Measurements from ENCODE around the gene ASPHD2.

The ASPHD2 gene

GRCh38 chr22:26439559-26439958 lies 10.5 kb downstream of the ASPHD2 start:
- no peaks in the 10 kb centered on the region for H3K27me3 ChIP-seq (ENCODE audit: control insufficient read depth, low read length)
- H3K9me2 ChIP-seq (replicated peaks; ENCODE audit: control insufficient read depth, low read length) = no peaks in the 10 kb centered on the region
- no peak overlapping the region for H3K4me3 ChIP-seq (ENCODE audit: low read length)
- TF ChIP-seq, protein P1, sequence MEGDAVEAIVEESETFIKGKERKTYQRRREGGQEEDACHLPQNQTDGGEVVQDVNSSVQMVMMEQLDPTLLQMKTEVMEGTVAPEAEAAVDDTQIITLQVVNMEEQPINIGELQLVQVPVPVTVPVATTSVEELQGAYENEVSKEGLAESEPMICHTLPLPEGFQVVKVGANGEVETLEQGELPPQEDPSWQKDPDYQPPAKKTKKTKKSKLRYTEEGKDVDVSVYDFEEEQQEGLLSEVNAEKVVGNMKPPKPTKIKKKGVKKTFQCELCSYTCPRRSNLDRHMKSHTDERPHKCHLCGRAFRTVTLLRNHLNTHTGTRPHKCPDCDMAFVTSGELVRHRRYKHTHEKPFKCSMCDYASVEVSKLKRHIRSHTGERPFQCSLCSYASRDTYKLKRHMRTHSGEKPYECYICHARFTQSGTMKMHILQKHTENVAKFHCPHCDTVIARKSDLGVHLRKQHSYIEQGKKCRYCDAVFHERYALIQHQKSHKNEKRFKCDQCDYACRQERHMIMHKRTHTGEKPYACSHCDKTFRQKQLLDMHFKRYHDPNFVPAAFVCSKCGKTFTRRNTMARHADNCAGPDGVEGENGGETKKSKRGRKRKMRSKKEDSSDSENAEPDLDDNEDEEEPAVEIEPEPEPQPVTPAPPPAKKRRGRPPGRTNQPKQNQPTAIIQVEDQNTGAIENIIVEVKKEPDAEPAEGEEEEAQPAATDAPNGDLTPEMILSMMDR (IDR thresholded peaks at IDR 0.05; ENCODE audit: low read depth, low read length, poor library complexity, severe bottlenecking) = no peak
- TF ChIP-seq EZH2phosphoT487 (IDR thresholded peaks at IDR 0.05; ENCODE audit: borderline replicate concordance, low read length) = no peak
- H3K27ac ChIP-seq (ENCODE audit: low read depth, low read length) = no peak overlapping the region
- H4K20me1 ChIP-seq (ENCODE audit: control insufficient read depth, insufficient read depth, low read depth, low read length) = no peaks in the 10 kb centered on the region
- no peaks in the 10 kb centered on the region for H3K9me3 ChIP-seq (ENCODE audit: control insufficient read depth, insufficient read depth, low read length)
- H3K4me2 ChIP-seq (ENCODE audit: low read length) = no peak overlapping the region
- peaks cover 46% of the 10 kb centered on the region for H3K79me2 ChIP-seq (ENCODE audit: control insufficient read depth, low read length)
- peaks cover 3% of the 10 kb centered on the region; the same call in 1 of the 2 replicates for H3K4me1 ChIP-seq (ENCODE audit: control insufficient read depth, low read length)
- H3K36me3 ChIP-seq (ENCODE audit: control insufficient read depth, low read length) = peaks cover 8% of the 10 kb centered on the region
- H3F3A ChIP-seq (ENCODE audit: control insufficient read depth, insufficient read depth) = peaks cover 3% of the 10 kb centered on the region; the same call in 1 of the 2 replicates

DNA sequence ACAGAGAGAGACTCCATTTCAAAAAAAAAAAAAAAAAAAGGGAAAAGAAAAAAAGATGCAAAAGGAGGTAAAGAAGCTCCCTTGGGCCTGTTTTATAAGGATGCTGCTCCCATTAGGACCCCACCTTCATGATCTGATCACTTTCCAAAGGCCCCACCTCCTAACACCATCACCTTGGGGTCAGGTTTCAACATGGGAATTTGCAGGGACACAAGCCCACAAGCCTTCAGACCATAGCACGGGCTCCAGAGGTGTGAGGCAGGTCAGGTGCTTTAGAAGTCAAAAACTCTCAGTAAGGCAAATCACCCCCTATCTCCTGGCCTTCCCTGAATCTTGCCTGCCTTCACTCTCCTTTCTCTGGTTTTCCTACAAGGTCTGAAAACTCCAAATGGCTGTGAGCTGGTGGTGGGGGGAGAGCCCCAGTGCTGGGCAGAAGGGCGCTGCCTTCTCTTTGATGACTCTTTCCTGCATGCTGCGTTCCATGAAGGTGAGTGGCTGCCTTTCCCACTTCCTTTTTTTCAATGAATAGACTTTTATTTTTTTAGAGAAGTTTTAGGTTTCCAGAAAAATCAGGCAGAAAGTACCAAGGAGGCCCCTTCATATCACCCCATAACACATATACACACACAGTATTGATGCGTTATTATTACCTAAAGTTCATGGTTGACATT lies 13.2 kb downstream of the ASPHD2 start:
- TF ChIP-seq EZH2phosphoT487 (IDR thresholded peaks at IDR 0.05; ENCODE audit: borderline replicate concordance, low read length) = no peak
- TF ChIP-seq, protein P1 (IDR thresholded peaks at IDR 0.05; ENCODE audit: low read depth, low read length, poor library complexity, severe bottlenecking) = no peak
- peaks cover 28% of the 10 kb centered on the region for H3K79me2 ChIP-seq (ENCODE audit: control insufficient read depth, low read length)
- peaks cover 3% of the 10 kb centered on the region; the same call in 1 of the 2 replicates for H3F3A ChIP-seq (ENCODE audit: control insufficient read depth, insufficient read depth)
- H3K27me3 ChIP-seq (ENCODE audit: control insufficient read depth, low read length) = no peaks in the 10 kb centered on the region
- H3K4me3 ChIP-seq (ENCODE audit: low read length) = no peak overlapping the region
- H3K4me2 ChIP-seq (ENCODE audit: low read length) = no peak overlapping the region
- H3K9me2 ChIP-seq (replicated peaks; ENCODE audit: control insufficient read depth, low read length) = no peaks in the 10 kb centered on the region
- no peak overlapping the region for H3K27ac ChIP-seq (ENCODE audit: low read depth, low read length)
- peaks cover 3% of the 10 kb centered on the region; the same call in 1 of the 2 replicates for H3K4me1 ChIP-seq (ENCODE audit: control insufficient read depth, low read length)
- no peaks in the 10 kb centered on the region for H3K9me3 ChIP-seq (ENCODE audit: control insufficient read depth, insufficient read depth, low read length)
- H4K20me1 ChIP-seq (ENCODE audit: control insufficient read depth, insufficient read depth, low read depth, low read length) = no peaks in the 10 kb centered on the region
- H3K36me3 ChIP-seq (ENCODE audit: control insufficient read depth, low read length) = peaks cover 3% of the 10 kb centered on the region; the same call in 1 of the 2 replicates

DNA sequence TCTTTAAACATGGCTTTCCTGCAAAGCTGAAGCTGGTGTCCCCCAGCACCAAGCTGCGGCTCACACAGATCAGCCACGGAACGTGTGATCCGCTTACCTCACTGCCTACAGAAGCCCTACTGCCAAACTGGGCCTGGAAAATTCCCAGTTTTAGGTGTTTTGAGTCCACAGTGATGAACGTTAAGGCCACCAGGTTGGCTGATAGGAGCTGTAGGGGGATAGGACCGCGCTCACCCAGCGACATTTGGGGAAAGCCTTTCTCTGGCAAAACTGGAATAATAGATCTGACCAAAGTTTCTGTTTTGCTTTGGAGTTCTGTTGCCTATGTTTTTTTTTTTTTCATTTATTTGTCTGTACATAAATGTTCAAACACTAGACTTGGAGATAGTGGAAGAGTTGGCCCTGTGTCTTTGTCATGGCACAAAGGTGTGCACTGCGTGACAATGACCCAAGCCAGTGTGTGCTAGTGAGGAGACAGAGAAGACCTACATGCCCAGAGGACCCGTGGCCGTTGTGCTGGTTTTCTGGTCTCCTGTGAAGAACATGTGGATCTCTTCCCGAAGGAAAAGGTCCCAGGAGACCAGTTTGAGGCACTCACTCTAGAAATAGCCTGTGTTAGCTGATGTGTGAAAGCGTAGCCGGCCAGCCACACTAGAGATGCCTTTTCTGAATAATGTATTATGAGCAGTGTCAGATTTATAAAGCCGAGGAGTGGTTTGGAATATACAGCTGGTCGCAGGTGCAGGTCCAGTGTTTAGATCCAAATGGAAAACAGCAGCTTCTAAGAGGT lies 15.0 kb downstream of the ASPHD2 start:
- Histone ChIP-seq H3K9me3 (ENCODE audit: control insufficient read depth, insufficient read depth, low read length) (no peaks in the 10 kb centered on the region), H3K4me3 (ENCODE audit: low read length) (no peak overlapping the region), H3K9me2 (replicated peaks; ENCODE audit: control insufficient read depth, low read length) (no peaks in the 10 kb centered on the region), H4K20me1 (ENCODE audit: control insufficient read depth, insufficient read depth, low read depth, low read length) (no peaks in the 10 kb centered on the region), H3K27me3 (ENCODE audit: control insufficient read depth, low read length) (no peaks in the 10 kb centered on the region), H3K27ac (ENCODE audit: low read depth, low read length) (no peak overlapping the region), H3K36me3 (ENCODE audit: control insufficient read depth, low read length) (peaks cover 5% of the 10 kb centered on the region; the same call in 1 of the 2 replicates), H3K4me1 (ENCODE audit: control insufficient read depth, low read length) (peaks cover 3% of the 10 kb centered on the region; the same call in 1 of the 2 replicates), H3F3A (ENCODE audit: control insufficient read depth, insufficient read depth) (peaks cover 6% of the 10 kb centered on the region; the same call in 1 of the 2 replicates), H3K4me2 (ENCODE audit: low read length) (no peak overlapping the region), H3K79me2 (ENCODE audit: control insufficient read depth, low read length) (peaks cover 17% of the 10 kb centered on the region)
- no peak for TF ChIP-seq EZH2phosphoT487 (IDR thresholded peaks at IDR 0.05; ENCODE audit: borderline replicate concordance, low read length)
- TF ChIP-seq, protein P1 (IDR thresholded peaks at IDR 0.05; ENCODE audit: low read depth, low read length, poor library complexity, severe bottlenecking) = no peak

All from DOHH2 (cell line).